Activated CD8-positive, alpha-beta T cell treated with anti-CD3 and anti-CD28 coated beads for 36 hours (primary cell): ENCODE data around the gene YES1. TPM values are rescaled to one million over a fixed set of nuclear protein-coding genes. Genes with fewer than 3 reads are reported as not detected.
"Not testable (repeated sequence)": the region's sequence is repeated elsewhere in the genome, so short reads cannot be mapped to it uniquely, and the experiment has no call there.

Experiments used
- ATAC-seq: fragments of 200-7000 bp; cut with Tn5 transposase; one replicate; pipeline ENCODE4 v1.10.0; 2021; ENCODE audit warnings: mild to moderate bottlenecking, moderate library complexity
- CTCF ChIA-PET: fragments of 350-600 bp; sonication (Branson Sonifier 250); formaldehyde crosslinking; loops from one replicate; lab custom pipeline; 2021; ENCODE audit warnings: antibody characterized with exemption; lab: Charles Lee
- POLR2A ChIA-PET: fragments of 350-600 bp; sonication (Branson Sonifier 250); formaldehyde crosslinking; loops from one replicate; lab custom pipeline; 2021; ENCODE audit warnings: antibody characterized with exemption; lab: Charles Lee
- DNase-seq: peaks from one replicate; pipeline ENCODE4 v3.0.0-alpha.2; 2020
- H3K27ac Mint-ChIP-seq: one replicate; pipeline ENCODE4 v1.8.0; 2021; ENCODE audit warnings: mild to moderate bottlenecking, mixed read lengths
- H3K27me3 Mint-ChIP-seq: one replicate; pipeline ENCODE4 v1.8.0; 2021; ENCODE audit warnings: mixed read lengths
- H3K36me3 Mint-ChIP-seq: one replicate; pipeline ENCODE4 v1.8.0; 2021; ENCODE audit warnings: low read depth, mixed read lengths
- H3K4me1 Mint-ChIP-seq: one replicate; pipeline ENCODE4 v1.8.0; 2021; ENCODE audit warnings: low read depth, mixed read lengths
- H3K4me3 Mint-ChIP-seq: one replicate; pipeline ENCODE4 v1.8.0; 2021; ENCODE audit warnings: mild to moderate bottlenecking, moderate library complexity, mixed read lengths
- H3K9me3 Mint-ChIP-seq: one replicate; pipeline ENCODE4 v1.8.0; 2021; ENCODE audit warnings: mixed read lengths
- CTCF ChIP-seq: fragments of 200-600 bp; IDR thresholded peaks from one replicate; pipeline ENCODE4 v1.8.0; 2022; ENCODE audit warnings: antibody characterized with exemption, mild to moderate bottlenecking
- intact Hi-C: fragments of 100-400 bp; cut with micrococcal nuclease; formaldehyde crosslinking; loops from one replicate; pipeline ENCODE4 v1.10.0; 2022
- total RNA-seq, 2 experiments: library from RNA; stranded (reverse); gene quantifications; one replicate each; pipeline ENCODE4 v1.2.3, GENCODE V29; 2021

YES1 gene
- total RNA-seq, 2 experiments from 2014 or later = 38.8 to 40.0 TPM

- H3K9me3 Mint-ChIP-seq = no peaks in the 10 kb centered on the region
- no peak overlapping the region for H3K4me3 Mint-ChIP-seq
- no peak overlapping the region for H3K27ac Mint-ChIP-seq
- H3K4me1 Mint-ChIP-seq = peaks cover 25% of the 10 kb centered on the region
- TF ChIP-seq CTCF = no peak
- peaks cover 15% of the 10 kb centered on the region for H3K36me3 Mint-ChIP-seq
- no peaks in the 10 kb centered on the region for H3K27me3 Mint-ChIP-seq
- POLR2A ChIA-PET = no interaction called here
- ATAC-seq (no peak), DNase-seq (no peak)
- CTCF ChIA-PET = interaction anchor here (2.3 kb wide), 1 partner anchor 64 kb away, joined by 6 read pairs; no protein-coding TSS in a partner anchor
- intact Hi-C loops = no loop called here
These were observed 46.1 kb downstream of the YES1 start for GRCh38 chr18:765764-766549.

- ATAC-seq, H3K9me3 Mint-ChIP-seq, H3K4me3 Mint-ChIP-seq, H3K27me3 Mint-ChIP-seq, intact Hi-C loops, DNase-seq, POLR2A ChIA-PET, H3K27ac Mint-ChIP-seq: not testable (repeated sequence)
- CTCF ChIA-PET = interaction anchor here (1.1 kb wide), 1 partner anchor 79 kb away, joined by 4 read pairs; no protein-coding TSS in a partner anchor
- Mint-ChIP-seq H3K36me3 (peaks cover 22% of the 10 kb centered on the region), H3K4me1 (peaks cover 22% of the 10 kb centered on the region)
These were observed 52.2 kb downstream of the YES1 start for GRCh38 chr18:759864-760263.

- peaks cover 20% of the 10 kb centered on the region for H3K36me3 Mint-ChIP-seq
- TF ChIP-seq CTCF = no peak
- ChIA-PET CTCF (interaction anchor here (0.7 to 3.6 kb wide), 7 partner anchors 9 to 84 kb away, joined by 3 to 23 read pairs (median 4); partner anchors contain the start of gene ENOSF1), POLR2A (interaction anchor here (0.6 kb wide), 1 partner anchor 11 kb away, joined by 3 read pairs; no protein-coding TSS in a partner anchor)
- no peaks in the 10 kb centered on the region for H3K27me3 Mint-ChIP-seq
- intact Hi-C loops = no loop called here
- ATAC-seq (no peak), DNase-seq (no peak)
- H3K4me1 Mint-ChIP-seq = peaks cover 3% of the 10 kb centered on the region
- H3K27ac Mint-ChIP-seq = no peak overlapping the region
- no peaks in the 10 kb centered on the region for H3K9me3 Mint-ChIP-seq
- H3K4me3 Mint-ChIP-seq = no peak overlapping the region
These were observed 56.5 kb downstream of the YES1 start for GRCh38 chr18:755506-755905.

- DNase-seq (no peak), ATAC-seq (no peak)
- Mint-ChIP-seq H3K9me3 (no peaks in the 10 kb centered on the region), H3K4me3 (no peak overlapping the region), H3K4me1 (peaks cover 3% of the 10 kb centered on the region), H3K27me3 (no peaks in the 10 kb centered on the region), H3K36me3 (peaks cover 18% of the 10 kb centered on the region), H3K27ac (no peak overlapping the region)
- TF ChIP-seq CTCF = no peak
- ChIA-PET CTCF (interaction anchor here (1.3 to 3.6 kb wide), 5 partner anchors 12 to 130 kb away, joined by 5 to 23 read pairs (median 6); no protein-coding TSS in a partner anchor), POLR2A (no interaction called here)
- intact Hi-C loops = no loop called here
These were observed 57.4 kb downstream of the YES1 start for GRCh38 chr18:754656-755055.

GRCh38 chr18:750456-750855, 61.6 kb downstream of the YES1 start:
- intact Hi-C loops = no loop called here
- peaks cover 25% of the 10 kb centered on the region for H3K36me3 Mint-ChIP-seq
- no peaks in the 10 kb centered on the region for H3K4me1 Mint-ChIP-seq
- no peak for ATAC-seq
- H3K4me3 Mint-ChIP-seq = no peak overlapping the region
- DNase-seq = no peak
- no peaks in the 10 kb centered on the region for H3K27me3 Mint-ChIP-seq
- no peaks in the 10 kb centered on the region for H3K9me3 Mint-ChIP-seq
- no peak for TF ChIP-seq CTCF
- ChIA-PET CTCF (interaction anchor here (1.3 kb wide), 1 partner anchor 80 kb away, joined by 5 read pairs; no protein-coding TSS in a partner anchor), POLR2A (no interaction called here)
- H3K27ac Mint-ChIP-seq = peak overlapping the region; percentile 2
